NB4 (cell line): Measurements from ENCODE around the gene CHST6.
"Not testable (repeated sequence)": the region's sequence is repeated elsewhere in the genome, so short reads cannot be mapped to it uniquely, and the experiment has no call there.

Source experiments
- DNase-seq: peaks from one replicate; pipeline ENCODE4 v3.0.0; 2010; ENCODE audit warnings: low read depth
- H3K4me3 ChIP-seq: one replicate; pipeline ENCODE4 v1.5.1; 2011; ENCODE audit warnings: mild to moderate bottlenecking, low read depth, low read length, moderate library complexity
- CTCF ChIP-seq: IDR thresholded peaks from one replicate; pipeline ENCODE4 v1.5.1; 2012; ENCODE audit warnings: low read depth, low read length
- MAX ChIP-seq: IDR thresholded peaks from 2 replicates; pipeline ENCODE4 v1.6.1; 2011; ENCODE audit warnings: low read depth, low read length
- MYC ChIP-seq: IDR thresholded peaks from 2 replicates; pipeline ENCODE4 v1.6.1; 2011; ENCODE audit warnings: low read depth, low read length
- POLR2A ChIP-seq: IDR thresholded peaks from 2 replicates; pipeline ENCODE4 v1.6.1; 2011; ENCODE audit warnings: mild to moderate bottlenecking; ENCODE audit not compliant: insufficient read length; ENCODE audit errors: extremely low read depth

CHST6 gene

GRCh38 chr16:75432828-75433731, 62.2 kb downstream of the CHST6 start, which contains the start of gene CFDP1:
Gene CFDP1 (minus strand): TSS chr16:75433503. CDS start chr16:75433352, 151 bp downstream.
- peak within 1 kb of the TSS; percentile 66 for H3K4me3 ChIP-seq
- TF ChIP-seq MYC = peak; percentile 88
- TF ChIP-seq CTCF = no peak
- TF ChIP-seq POLR2A = peak; percentile 64
- peak; percentile 87 for TF ChIP-seq MAX
- peak; percentile 95 for DNase-seq

- TF ChIP-seq MAX = no peak
- no peak for TF ChIP-seq POLR2A
- TF ChIP-seq MYC = no peak
- no peak for TF ChIP-seq CTCF
- no peak for DNase-seq
- no peak overlapping the region for H3K4me3 ChIP-seq
Measured at GRCh38 chr16:75429621-75430403, 65.4 kb downstream of the CHST6 start.

- DNase-seq = not testable (repeated sequence)
Measured at GRCh38 chr16:75426524-75426923, 68.7 kb downstream of the CHST6 start.

GRCh38 chr16:75424105-75424762, 71.0 kb downstream of the CHST6 start:
- not testable (repeated sequence) for DNase-seq, H3K4me3 ChIP-seq

More at GRCh38 chr16:75426524-75426923, 68.7 kb downstream of the CHST6 start:
- not testable (repeated sequence) for H3K4me3 ChIP-seq

- TF ChIP-seq MAX = no peak
- TF ChIP-seq POLR2A = no peak
- TF ChIP-seq CTCF = no peak
- no peak for TF ChIP-seq MYC
- no peak overlapping the region for H3K4me3 ChIP-seq
Measured at GRCh38 chr16:75423723-75424104, 71.5 kb downstream of the CHST6 start.

More at GRCh38 chr16:75423723-75424104, 71.5 kb downstream of the CHST6 start:
- DNase-seq = no peak
